GM23338 (cell line): ENCODE results near the gene SMTNL2.
"Not testable (repeated sequence)": the region's sequence is repeated elsewhere in the genome, so short reads cannot be mapped to it uniquely, and the experiment has no call there.

Source experiments
- CREB1 ChIP-seq: fragments of 250-450 bp; sonication (Bioruptor Pico); IDR thresholded peaks from 2 replicates; pipeline ENCODE4 v1.5.0; 2020; ENCODE audit warnings: low read depth, mild to moderate bottlenecking, moderate library complexity
- CTCF ChIP-seq, 2 experiments: fragments of 200-600 bp in 1 of 2; sonication (generic) in 1 of 2; conservative IDR thresholded peaks; 2 replicates each; pipeline versions ENCODE4 v1.5.1 to v1.6.1; 2016 to 2017; ENCODE audit warnings: antibody characterized with exemption in 2 of 2, low read depth in 2 of 2, mild to moderate bottlenecking in 2 of 2, moderate library complexity in 1 of 2
- ETS1 ChIP-seq: IDR thresholded peaks from 2 replicates; pipeline ENCODE4 v1.6.1; 2016; ENCODE audit warnings: antibody characterized with exemption
- EZH2 ChIP-seq: fragments of 200-600 bp; sonication (generic); IDR thresholded peaks from one replicate; pipeline ENCODE4 v1.8.0; 2017; ENCODE audit warnings: antibody characterized with exemption, mild to moderate bottlenecking, low read depth; ENCODE audit not compliant: unreplicated experiment
- EZH2phosphoT487 ChIP-seq: fragments of 200-600 bp; sonication (generic); IDR thresholded peaks from one replicate; pipeline ENCODE4 v1.8.1; 2018; ENCODE audit warnings: antibody characterized with exemption; ENCODE audit not compliant: unreplicated experiment
- JUNB ChIP-seq: IDR thresholded peaks from one replicate; pipeline ENCODE4 v1.6.1; 2016; ENCODE audit warnings: antibody characterized with exemption; ENCODE audit not compliant: unreplicated experiment
- NANOG ChIP-seq: IDR thresholded peaks from 2 replicates; pipeline ENCODE4 v1.6.1; 2016; ENCODE audit warnings: antibody characterized with exemption, borderline replicate concordance
- POLR2AphosphoS5 ChIP-seq: IDR thresholded peaks from 2 replicates; pipeline ENCODE4 v1.6.1; 2016; ENCODE audit warnings: antibody characterized with exemption, low read depth
- REST ChIP-seq: IDR thresholded peaks from one replicate; pipeline ENCODE4 v1.6.1; 2018; ENCODE audit warnings: antibody characterized with exemption; ENCODE audit not compliant: unreplicated experiment
- STAT1 ChIP-seq: IDR thresholded peaks from one replicate; pipeline ENCODE4 v1.6.1; 2016; ENCODE audit warnings: antibody characterized with exemption; ENCODE audit not compliant: unreplicated experiment
- ZNF114 ChIP-seq: fragments of 250-450 bp; sonication (Bioruptor Pico); IDR thresholded peaks from 2 replicates; pipeline ENCODE4 v1.5.0; 2020; ENCODE audit warnings: mild to moderate bottlenecking, moderate library complexity
- ZNF331 ChIP-seq: fragments of 250-450 bp; sonication (Bioruptor Pico); IDR thresholded peaks from 2 replicates; pipeline ENCODE4 v1.5.0; 2020; ENCODE audit warnings: low read depth, mild to moderate bottlenecking, moderate library complexity

GRCh38 chr17:4578349-4578748, 6.0 kb upstream of the SMTNL2 start:
- not testable (repeated sequence) for TF ChIP-seq CTCF (conservative IDR thresholded peaks at IDR 0.05; ENCODE audit: low read depth in 2 of 2); ZNF114 (CRISPR knock-in tag); EZH2phosphoT487; EZH2; POLR2AphosphoS5; CREB1; ETS1; REST; JUNB; ZNF331 (CRISPR knock-in tag); STAT1; NANOG
